SK-N-SH (cell line): ENCODE measurements around the gene SLC12A9. TPM values are rescaled to one million over a fixed set of nuclear protein-coding genes. Genes with fewer than 3 reads are reported as not detected.

Source experiments
- CTCF ChIA-PET: fragments of 300-600, 350-600 bp; formaldehyde crosslinking; extraction: SDS; loops from one replicate; lab custom pipeline; 2021; lab: Yijun Ruan, JAX
- POLR2A ChIA-PET: fragments of 350-600 bp; sonication (Branson Sonifier 250); formaldehyde crosslinking; extraction: SDS; loops from one replicate; lab custom pipeline; 2020; ENCODE audit warnings: antibody characterized with exemption, inconsistent platforms; lab: Yijun Ruan, JAX
- DNase-seq: peaks from one replicate; pipeline ENCODE4 v3.0.0; 2012
- H2AFZ ChIP-seq: fragments of 200-600 bp; sonication (generic); 2 replicates; pipeline ENCODE4 v1.8.1; 2016; ENCODE audit warnings: antibody characterized with exemption, mild to moderate bottlenecking, low read depth
- H3F3A ChIP-seq: fragments of 200-600 bp; sonication (generic); replicated peaks from 2 replicates; pipeline ENCODE3; 2016; ENCODE audit warnings: antibody characterized with exemption, mild to moderate bottlenecking; ENCODE audit not compliant: insufficient read depth
- H3K27ac ChIP-seq, 2 experiments: fragments of 200-500 bp in 1 of 2; fragments of 200-600 bp in 1 of 2; sonication (Bioruptor generic) in 1 of 2; sonication (generic), shearing (Covaris generic) in 1 of 2; 2 replicates each; pipeline versions ENCODE4 v1.5.1 to v1.6.1; 2014 to 2016; ENCODE audit warnings: low read depth in 2 of 2, inconsistent platforms in 1 of 2, low read length in 1 of 2, mild to moderate bottlenecking in 1 of 2, mixed read lengths in 1 of 2
- H3K27me3 ChIP-seq: fragments of 200-600 bp; sonication (generic), shearing (Covaris generic); 2 replicates; pipeline ENCODE4 v1.6.1; 2016; ENCODE audit warnings: mixed run types; ENCODE audit not compliant: insufficient read depth
- H3K36me3 ChIP-seq, 2 experiments: fragments of 200-500 bp in 1 of 2; fragments of 200-600 bp in 1 of 2; sonication (Bioruptor generic) in 1 of 2; sonication (generic) in 1 of 2; replicated peaks in 1 of 2; 2 replicates each; pipeline versions ENCODE3 to v1.5.1; 2014 to 2016; ENCODE audit warnings: low read length in 1 of 2, mild to moderate bottlenecking in 1 of 2; ENCODE audit not compliant: insufficient read depth in 2 of 2, control insufficient read depth in 1 of 2
- H3K4me1 ChIP-seq, 2 experiments: fragments of 200-500 bp in 1 of 2; fragments of 200-600 bp in 1 of 2; sonication (Bioruptor generic) in 1 of 2; sonication (generic), shearing (Covaris generic) in 1 of 2; 2 replicates each; pipeline versions ENCODE4 v1.5.1 to v1.6.1; 2014 to 2016; ENCODE audit warnings: low read depth in 1 of 2, low read length in 1 of 2, mixed run types in 1 of 2; ENCODE audit not compliant: insufficient read depth in 2 of 2, control insufficient read depth in 1 of 2
- H3K4me2 ChIP-seq: fragments of 200-600 bp; sonication (generic), shearing (Covaris generic); 2 replicates; pipeline ENCODE4 v1.6.1; 2017; ENCODE audit warnings: mixed run types
- H3K4me3 ChIP-seq, 2 experiments: fragments of 200-500 bp in 1 of 2; fragments of 200-600 bp in 1 of 2; sonication (Bioruptor generic) in 1 of 2; sonication (generic), shearing (Covaris generic) in 1 of 2; 2 replicates each; pipeline versions ENCODE4 v1.5.1 to v1.8.1; 2014 to 2016; ENCODE audit warnings: low read depth in 2 of 2, inconsistent platforms in 1 of 2, low read length in 1 of 2, mild to moderate bottlenecking in 1 of 2, mixed read lengths in 1 of 2, moderate library complexity in 1 of 2
- H3K79me2 ChIP-seq: fragments of 200-600 bp; sonication (generic); 2 replicates; pipeline ENCODE4 v1.8.1; 2017; ENCODE audit warnings: mild to moderate bottlenecking; ENCODE audit not compliant: insufficient read depth
- H3K9ac ChIP-seq: fragments of 200-600 bp; sonication (generic); 2 replicates; pipeline ENCODE4 v1.6.1; 2017; ENCODE audit warnings: mixed run types
- H3K9me2 ChIP-seq: fragments of 200-600 bp; sonication (generic); 2 replicates; pipeline ENCODE4 v1.6.1; 2017; ENCODE audit warnings: mixed run types
- H3K9me3 ChIP-seq: fragments of 200-600 bp; sonication (generic); 2 replicates; pipeline ENCODE4 v1.6.1; 2017; ENCODE audit warnings: mixed run types, mild to moderate bottlenecking, moderate library complexity
- H4K20me1 ChIP-seq: fragments of 200-600 bp; sonication (generic); 2 replicates; pipeline ENCODE4 v1.6.1; 2017; ENCODE audit warnings: mild to moderate bottlenecking, mixed run types; ENCODE audit not compliant: insufficient read depth
- CHD2 ChIP-seq: fragments of 150-350 bp; IDR thresholded peaks from 2 replicates; pipeline ENCODE4 v1.6.1; 2018; ENCODE audit warnings: low read length; ENCODE audit not compliant: partially characterized antibody
- EP300 ChIP-seq, 2 experiments: IDR thresholded peaks; 2 replicates each; pipeline versions ENCODE4 v1.4.0 to v1.6.1; 2012; ENCODE audit warnings: borderline replicate concordance in 1 of 2, low read depth in 1 of 2, low read length in 1 of 2
- FOXM1 ChIP-seq: IDR thresholded peaks from 2 replicates; pipeline ENCODE4 v1.4.0; 2012; ENCODE audit warnings: low read depth, mild to moderate bottlenecking
- JUND ChIP-seq: IDR thresholded peaks from 2 replicates; pipeline ENCODE4 v1.4.0; 2012
- NFIC ChIP-seq: IDR thresholded peaks from 2 replicates; pipeline ENCODE4 v1.4.0; 2012; ENCODE audit warnings: borderline replicate concordance
- RCOR1 ChIP-seq: fragments of 150-350 bp; IDR thresholded peaks from 2 replicates; pipeline ENCODE4 v1.6.1; 2017; ENCODE audit warnings: antibody characterized with exemption, low read length
- RXRA ChIP-seq: IDR thresholded peaks from 2 replicates; pipeline ENCODE4 v1.4.0; 2012; ENCODE audit warnings: low read depth, mild to moderate bottlenecking, borderline replicate concordance
- SIN3A ChIP-seq: IDR thresholded peaks from 2 replicates; pipeline ENCODE4 v1.6.1; 2012; ENCODE audit warnings: low read depth, mild to moderate bottlenecking, low read length, moderate library complexity, borderline replicate concordance
- TAF1 ChIP-seq: IDR thresholded peaks from 2 replicates; pipeline ENCODE4 v1.6.1; 2012; ENCODE audit warnings: low read depth, mild to moderate bottlenecking, low read length, moderate library complexity, borderline replicate concordance
- TCF12 ChIP-seq: IDR thresholded peaks from 2 replicates; pipeline ENCODE4 v1.4.0; 2012
- ZBTB33 ChIP-seq: IDR thresholded peaks from 2 replicates; pipeline ENCODE4 v1.4.0; 2012; ENCODE audit warnings: low read depth, borderline replicate concordance
- WGBS: methylation state at CpG from one replicate; pipeline ENCODE4 v1.1.6; 2017; ENCODE audit warnings: low lambda C conversion rate; 5-methylcytosine and 5-hydroxymethylcytosine counted together
- polyA plus RNA-seq, 3 experiments: library from polyadenylated mRNA; depleted of rRNA; stranded (reverse); fragments of >200 nt; gene quantifications; 2 replicates each; pipeline ENCODE4 v1.2.3, GENCODE V29; 2012
- TF ChIP-seq, protein P1 (sequence below): fragments of 150-350 bp; IDR thresholded peaks from 2 replicates; pipeline ENCODE4 v1.6.1; 2016; ENCODE audit warnings: mild to moderate bottlenecking, low read depth, low read length

The SLC12A9 gene
- polyA plus RNA-seq, 1 of the 3 experiments (the other 2 are of a cell fraction): 29.7 TPM

DNA sequence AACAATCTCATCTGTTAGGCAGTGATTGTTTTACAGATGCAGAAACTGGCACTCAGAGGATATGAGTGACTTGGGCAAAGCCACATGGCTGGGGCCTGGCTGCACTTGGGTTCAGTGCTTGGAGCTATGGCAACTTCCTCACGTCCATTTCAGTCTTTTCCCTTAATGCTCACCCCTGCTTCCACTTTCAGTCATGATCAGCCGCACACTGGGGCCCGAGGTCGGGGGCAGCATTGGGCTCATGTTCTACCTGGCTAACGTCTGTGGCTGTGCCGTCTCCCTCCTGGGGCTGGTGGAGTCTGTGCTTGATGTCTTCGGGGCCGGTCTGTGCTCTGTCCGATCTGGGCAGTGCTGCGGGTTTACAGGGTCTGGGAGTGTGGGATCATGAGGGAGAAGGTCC lies 3.0 kb downstream of the SLC12A9 start:
- DNase-seq: no peak
- Histone ChIP-seq H3K9me2 (no peaks in the 10 kb centered on the region), H3F3A (peaks cover 4% of the 10 kb centered on the region), H3K36me3 (peaks cover 5% of the 10 kb centered on the region in 2 experiments), H3K9me3 (no peaks in the 10 kb centered on the region), H4K20me1 (no peaks in the 10 kb centered on the region), H3K27ac (no peak overlapping the region), H3K79me2 (peaks cover 28% of the 10 kb centered on the region; the same call in 1 of the 2 replicates), H3K4me1 (peaks cover 7% of the 10 kb centered on the region in 2 experiments; a peak in 2 of 4 replicates), H3K4me3 (no peak overlapping the region), H3K27me3 (no peaks in the 10 kb centered on the region), H3K4me2 (no peak overlapping the region), H3K9ac (no peak overlapping the region), H2AFZ (no peak overlapping the region)
- POLR2A ChIA-PET: interaction anchor here (0.6 to 1.0 kb wide), 2 partner anchors 20 to 369 kb away, joined by 3 to 5 read pairs; partner anchors contain the start of gene SRRT
- CTCF ChIA-PET: interaction anchor here (0.6 to 19.3 kb wide), 8 partner anchors 28 to 373 kb away, joined by 3 to 398 read pairs (median 4); partner anchors contain the start of genes EPO and POP7
- WGBS: 87% methylated on average over 10 of the region's 10 CpGs
- no peak for TF ChIP-seq TCF12

- POLR2A ChIA-PET: no interaction called here
- WGBS: 92% methylated on average over 14 of the region's 16 CpGs
- H2AFZ ChIP-seq: no peak overlapping the region
Measured at GRCh38 chr7:100856871-100857282, 4.4 kb downstream of the SLC12A9 start.

More at GRCh38 chr7:100856871-100857282, 4.4 kb downstream of the SLC12A9 start:
- H3K9ac ChIP-seq: no peak overlapping the region
- CTCF ChIA-PET: interaction anchor here (1.1 to 19.3 kb wide), 7 partner anchors 26 to 374 kb away, joined by 3 to 398 read pairs (median 5); partner anchors contain the start of genes EPO and POP7
- no peak for DNase-seq
- peaks cover 28% of the 10 kb centered on the region; the same call in 1 of the 2 replicates for H3K79me2 ChIP-seq
- no peaks in the 10 kb centered on the region for H4K20me1 ChIP-seq
- no peaks in the 10 kb centered on the region for H3K27me3 ChIP-seq
- no peak for TF ChIP-seq NFIC
- TF ChIP-seq ZBTB33: no peak
- TF ChIP-seq, protein P1, sequence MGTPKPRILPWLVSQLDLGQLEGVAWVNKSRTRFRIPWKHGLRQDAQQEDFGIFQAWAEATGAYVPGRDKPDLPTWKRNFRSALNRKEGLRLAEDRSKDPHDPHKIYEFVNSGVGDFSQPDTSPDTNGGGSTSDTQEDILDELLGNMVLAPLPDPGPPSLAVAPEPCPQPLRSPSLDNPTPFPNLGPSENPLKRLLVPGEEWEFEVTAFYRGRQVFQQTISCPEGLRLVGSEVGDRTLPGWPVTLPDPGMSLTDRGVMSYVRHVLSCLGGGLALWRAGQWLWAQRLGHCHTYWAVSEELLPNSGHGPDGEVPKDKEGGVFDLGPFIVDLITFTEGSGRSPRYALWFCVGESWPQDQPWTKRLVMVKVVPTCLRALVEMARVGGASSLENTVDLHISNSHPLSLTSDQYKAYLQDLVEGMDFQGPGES: no peak
- TF ChIP-seq FOXM1: no peak
- no peak for TF ChIP-seq SIN3A
- TF ChIP-seq RCOR1: no peak
- TF ChIP-seq JUND: no peak
- TF ChIP-seq TAF1: no peak
- no peak for TF ChIP-seq RXRA
- TF ChIP-seq EP300 (IDR thresholded peaks at IDR 0.05; ENCODE audit: borderline replicate concordance in 1 of 2, low read depth in 1 of 2, low read length in 1 of 2): no peak
- no peak for TF ChIP-seq CHD2
- H3K4me1 ChIP-seq: peaks cover 7% of the 10 kb centered on the region in 2 experiments; a peak in 2 of 4 replicates
- no peaks in the 10 kb centered on the region for H3K9me2 ChIP-seq
- H3K27ac ChIP-seq: no peak overlapping the region
- H3K36me3 ChIP-seq: peaks cover 13 to 16% of the 10 kb centered on the region in 2 experiments
- no peak overlapping the region for H3K4me3 ChIP-seq
- peaks cover 4% of the 10 kb centered on the region for H3F3A ChIP-seq
- no peaks in the 10 kb centered on the region for H3K9me3 ChIP-seq
- H3K4me2 ChIP-seq: no peak overlapping the region
